AG10803 (cell line): ENCODE results near the gene SHISA4.

ENCODE experiments used
- DNase-seq: peaks from one replicate; pipeline ENCODE4 v3.0.0; 2010; ENCODE audit warnings: low read depth
- H3K4me3 ChIP-seq: 2 replicates; pipeline ENCODE4 v1.5.1; 2011; ENCODE audit warnings: mild to moderate bottlenecking, low read length, control low read depth
- TF ChIP-seq, protein P1 (sequence below): conservative IDR thresholded peaks from 2 replicates; pipeline ENCODE4 v1.5.1; 2011; ENCODE audit warnings: mild to moderate bottlenecking, low read length, control low read depth, inconsistent platforms

SHISA4 gene

GRCh38 chr1:201906336-201906735 lies 17.6 kb downstream of the SHISA4 start:
- no peak overlapping the region for H3K4me3 ChIP-seq
- TF ChIP-seq, protein P1, sequence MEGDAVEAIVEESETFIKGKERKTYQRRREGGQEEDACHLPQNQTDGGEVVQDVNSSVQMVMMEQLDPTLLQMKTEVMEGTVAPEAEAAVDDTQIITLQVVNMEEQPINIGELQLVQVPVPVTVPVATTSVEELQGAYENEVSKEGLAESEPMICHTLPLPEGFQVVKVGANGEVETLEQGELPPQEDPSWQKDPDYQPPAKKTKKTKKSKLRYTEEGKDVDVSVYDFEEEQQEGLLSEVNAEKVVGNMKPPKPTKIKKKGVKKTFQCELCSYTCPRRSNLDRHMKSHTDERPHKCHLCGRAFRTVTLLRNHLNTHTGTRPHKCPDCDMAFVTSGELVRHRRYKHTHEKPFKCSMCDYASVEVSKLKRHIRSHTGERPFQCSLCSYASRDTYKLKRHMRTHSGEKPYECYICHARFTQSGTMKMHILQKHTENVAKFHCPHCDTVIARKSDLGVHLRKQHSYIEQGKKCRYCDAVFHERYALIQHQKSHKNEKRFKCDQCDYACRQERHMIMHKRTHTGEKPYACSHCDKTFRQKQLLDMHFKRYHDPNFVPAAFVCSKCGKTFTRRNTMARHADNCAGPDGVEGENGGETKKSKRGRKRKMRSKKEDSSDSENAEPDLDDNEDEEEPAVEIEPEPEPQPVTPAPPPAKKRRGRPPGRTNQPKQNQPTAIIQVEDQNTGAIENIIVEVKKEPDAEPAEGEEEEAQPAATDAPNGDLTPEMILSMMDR: no peak
- DNase-seq: no peak

DNA sequence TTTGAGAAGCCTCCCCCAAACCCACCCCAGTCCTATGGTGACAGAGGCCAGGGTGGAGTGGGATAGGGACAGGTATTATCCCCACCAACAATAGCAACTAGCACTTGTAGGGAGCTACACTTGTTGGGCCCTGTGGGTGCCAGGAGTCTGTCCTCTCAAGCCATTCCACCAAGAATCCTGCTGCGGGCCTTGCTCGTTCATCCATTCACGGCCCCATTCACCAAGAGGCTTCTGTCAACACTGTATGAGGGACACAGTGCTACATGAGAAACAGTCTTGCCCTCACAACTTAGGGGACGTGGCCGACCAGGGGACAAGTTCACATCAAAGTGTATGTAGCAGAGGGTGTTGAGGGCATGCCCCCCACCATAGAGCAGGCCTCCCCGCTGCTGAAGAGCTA lies 18.9 kb downstream of the SHISA4 start:
- TF ChIP-seq, protein P1: no peak
- DNase-seq: no peak
- H3K4me3 ChIP-seq: no peak overlapping the region

- no peak for DNase-seq
- H3K4me3 ChIP-seq: no peak overlapping the region
- TF ChIP-seq, protein P1: no peak
These were observed 23.3 kb downstream of the SHISA4 start for GRCh38 chr1:201911826-201912571.

DNA sequence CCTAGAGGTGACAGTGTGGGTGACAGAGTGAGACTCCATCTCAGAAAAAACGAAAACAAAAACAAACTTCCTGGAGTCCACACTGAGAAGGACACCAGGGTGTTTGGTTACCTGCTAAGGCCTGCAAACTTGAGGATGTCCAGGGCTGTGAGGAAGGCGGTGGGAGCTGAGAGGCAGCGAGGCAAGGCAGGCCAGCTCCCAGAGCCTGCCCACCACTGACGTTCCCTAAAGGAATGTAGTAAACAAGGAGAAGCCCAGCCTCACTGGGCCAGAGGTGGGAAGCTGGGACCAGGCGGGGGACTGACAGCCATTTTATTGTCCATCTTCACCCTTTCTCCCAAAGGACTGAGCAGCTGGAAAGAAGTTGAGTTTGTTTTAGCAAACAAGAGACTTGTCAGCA lies 24.1 kb downstream of the SHISA4 start:
- TF ChIP-seq, protein P1: no peak
- no peak for DNase-seq
- H3K4me3 ChIP-seq: no peak overlapping the region

DNA sequence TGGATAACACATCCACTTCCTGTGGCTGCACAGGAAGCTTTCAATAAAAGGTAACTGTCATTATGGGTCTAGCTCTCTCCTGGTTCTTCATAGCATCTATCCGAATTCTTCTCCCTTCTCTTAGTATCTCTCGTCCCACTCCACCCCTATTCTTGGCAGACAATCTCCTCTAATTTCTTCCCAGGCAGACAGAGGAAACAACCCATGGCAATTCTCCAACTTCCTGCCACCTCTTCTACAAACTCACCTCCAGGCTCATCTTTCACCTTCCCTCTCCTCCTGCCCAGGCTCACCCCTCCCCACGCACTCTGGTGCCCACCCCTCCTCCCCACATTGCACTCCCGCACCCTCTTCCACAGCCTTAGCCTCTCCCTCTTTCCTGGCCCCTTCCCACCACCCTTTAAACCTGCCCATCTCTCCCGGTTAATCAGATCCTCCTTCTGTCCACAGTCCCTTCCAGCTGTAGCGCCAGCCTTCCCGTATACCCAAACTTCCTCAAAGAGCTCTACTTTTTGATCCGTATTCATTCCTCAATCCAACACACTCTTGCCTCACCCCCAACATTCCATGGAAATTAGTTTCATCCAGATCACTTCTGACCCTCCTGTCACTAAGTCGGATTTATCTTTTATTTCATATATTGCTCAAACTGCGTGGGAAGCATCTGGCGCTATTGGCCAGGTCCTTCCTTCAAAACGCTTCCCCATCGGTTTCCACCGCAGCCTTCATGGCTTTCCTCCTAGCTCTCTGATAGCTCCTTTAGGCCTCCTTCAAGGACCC lies 25.9 kb downstream of the SHISA4 start:
- DNase-seq: peak; percentile 48
- TF ChIP-seq, protein P1: no peak
- no peak overlapping the region for H3K4me3 ChIP-seq

DNA sequence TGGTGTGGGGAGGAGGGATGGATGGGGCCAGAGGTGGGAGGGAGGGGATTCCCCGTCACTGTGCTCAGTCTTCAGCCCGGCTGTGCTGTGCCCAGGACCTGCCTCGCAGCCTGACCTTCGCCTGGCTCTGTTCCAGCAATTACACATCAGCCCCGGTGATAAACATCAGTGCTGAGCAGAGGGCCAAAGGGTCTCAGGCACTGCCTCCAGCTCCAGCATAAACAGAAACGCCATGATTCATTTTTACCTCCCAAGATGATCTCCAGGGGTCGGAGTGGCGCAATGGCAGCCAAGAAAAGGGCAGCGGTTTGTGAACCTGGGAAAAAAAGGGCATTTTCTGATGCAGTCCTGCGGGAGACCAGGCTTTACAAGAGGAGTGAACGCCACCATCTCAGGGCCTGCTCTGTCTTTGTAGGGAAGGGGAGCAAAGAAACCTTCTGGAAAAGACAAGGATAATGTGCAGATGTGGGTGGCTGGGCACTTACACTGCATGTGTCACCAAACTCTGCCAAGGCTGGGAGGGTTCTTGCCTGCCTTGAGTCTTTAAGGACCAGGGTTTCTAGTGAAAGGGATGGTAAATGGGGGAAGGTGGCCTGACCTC lies 28.1 kb downstream of the SHISA4 start:
- H3K4me3 ChIP-seq: no peak overlapping the region
- peak; percentile 67 for DNase-seq
- TF ChIP-seq, protein P1: no peak
